ENCODE measurements around the gene SGK2. TPM values are rescaled to one million over a fixed set of nuclear protein-coding genes. Genes with fewer than 3 reads are reported as not detected.

SGK2 gene
- total and polyA plus RNA-seq, 2 experiments from 2014 or later = not detected

DNA sequence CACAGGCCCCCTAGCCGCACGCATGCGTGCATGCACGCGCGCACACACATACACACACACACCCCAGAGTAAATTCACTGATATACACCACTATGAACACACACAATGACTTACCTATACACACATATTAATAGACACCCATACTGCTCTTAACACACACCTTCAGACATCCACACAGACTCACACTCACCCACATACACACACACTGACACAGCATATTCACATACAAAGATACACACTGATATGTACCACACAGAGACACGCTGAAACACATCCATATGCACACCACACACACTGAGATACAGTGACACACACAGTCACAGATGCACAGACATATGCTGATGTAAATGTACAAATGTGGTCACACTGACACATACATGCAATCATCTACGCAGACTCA lies 5.6 kb downstream of the SGK2 start:
- H3K27me3 ChIP-seq (replicated peaks; ENCODE audit: insufficient read depth) = no peaks in the 10 kb centered on the region
- 95 to 96% methylated on average over 8 of the region's 8 CpGs for WGBS, 2 experiments (ENCODE audit: low coverage in 1 of 2, low lambda C conversion rate in 2 of 2, missing lambda C conversion rate in 2 of 2)
- in situ Hi-C loops (cut with MboI) = no loop called here
- no peaks in the 10 kb centered on the region for H3K9me2 ChIP-seq (ENCODE audit: insufficient read depth)
- no peak overlapping the region for H3K9ac ChIP-seq
- no peaks in the 10 kb centered on the region for H3F3A ChIP-seq (ENCODE audit: insufficient read depth)
- DNase-seq = no peak
- H3K4me1 ChIP-seq (ENCODE audit: insufficient read depth) = no peaks in the 10 kb centered on the region
- H4K20me1 ChIP-seq (ENCODE audit: insufficient read depth) = no peaks in the 10 kb centered on the region
- no peak overlapping the region for H3K4me3 ChIP-seq
- no peak overlapping the region for H3K4me2 ChIP-seq (ENCODE audit: unreplicated experiment)
- no peaks in the 10 kb centered on the region for H3K9me3 ChIP-seq (ENCODE audit: low read depth)
- no peak overlapping the region for H3K27ac ChIP-seq
- TF ChIP-seq EZH2 (IDR thresholded peaks at IDR 0.05; ENCODE audit: insufficient read depth, poor library complexity, severe bottlenecking) (no peak), EZH2phosphoT487 (IDR thresholded peaks at IDR 0.05; ENCODE audit: insufficient read depth, low read depth) (no peak)
- no peaks in the 10 kb centered on the region for H3K36me3 ChIP-seq (ENCODE audit: low read depth)
- H2AFZ ChIP-seq = no peak overlapping the region
- H3K79me2 ChIP-seq (ENCODE audit: insufficient read depth) = no peaks in the 10 kb centered on the region

DNA sequence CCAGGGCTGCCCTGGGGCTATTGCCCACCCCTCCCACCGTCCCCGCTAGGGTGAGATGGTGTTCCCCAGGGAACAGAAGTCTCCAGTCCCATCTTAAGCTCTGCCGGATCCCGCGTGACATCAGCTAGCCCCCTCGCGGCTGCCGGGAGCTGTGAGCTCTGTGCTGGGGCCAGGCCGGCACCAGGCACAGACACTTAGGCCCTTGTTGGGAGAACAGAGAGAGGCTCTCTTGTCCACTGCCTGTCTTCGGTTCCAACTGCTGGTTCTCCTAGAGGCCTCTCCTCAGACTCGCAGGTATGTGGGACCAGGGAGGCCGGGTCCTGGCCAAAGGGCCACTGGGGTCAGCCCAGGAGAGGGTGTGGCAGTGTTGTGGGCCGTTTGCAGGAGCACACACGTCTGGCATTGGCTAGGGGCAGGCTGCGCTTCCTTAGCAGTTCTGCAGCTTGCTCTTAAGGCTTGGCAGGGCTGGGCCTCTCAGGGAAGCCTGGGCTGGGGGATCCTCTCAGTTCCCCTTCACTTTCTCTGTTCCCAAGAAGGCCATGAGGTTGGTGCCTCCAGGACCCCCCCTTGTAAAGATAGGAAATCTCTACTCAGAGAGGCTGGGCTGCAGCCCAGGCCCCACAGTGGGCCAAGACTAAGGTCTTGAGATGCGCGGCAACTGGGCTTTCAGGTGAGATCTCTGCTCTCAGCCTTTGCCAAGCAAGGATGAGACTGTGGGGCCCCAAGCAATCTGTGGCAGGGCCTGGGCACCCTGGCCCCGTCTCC lies 6.3 kb downstream of the SGK2 start:
- Histone ChIP-seq H3K9me2 (ENCODE audit: insufficient read depth) (no peaks in the 10 kb centered on the region), H2AFZ (no peak overlapping the region), H3K4me3 (no peak overlapping the region), H3K27me3 (replicated peaks; ENCODE audit: insufficient read depth) (no peaks in the 10 kb centered on the region), H3K4me1 (ENCODE audit: insufficient read depth) (no peaks in the 10 kb centered on the region), H3K79me2 (ENCODE audit: insufficient read depth) (no peaks in the 10 kb centered on the region), H3K4me2 (ENCODE audit: unreplicated experiment) (no peak overlapping the region), H4K20me1 (ENCODE audit: insufficient read depth) (no peaks in the 10 kb centered on the region), H3F3A (ENCODE audit: insufficient read depth) (no peaks in the 10 kb centered on the region), H3K9ac (no peak overlapping the region), H3K9me3 (ENCODE audit: low read depth) (no peaks in the 10 kb centered on the region), H3K27ac (no peak overlapping the region), H3K36me3 (ENCODE audit: low read depth) (no peaks in the 10 kb centered on the region)
- TF ChIP-seq EZH2 (IDR thresholded peaks at IDR 0.05; ENCODE audit: insufficient read depth, poor library complexity, severe bottlenecking) (no peak), EZH2phosphoT487 (IDR thresholded peaks at IDR 0.05; ENCODE audit: insufficient read depth, low read depth) (no peak)
- in situ Hi-C loops (cut with MboI) = no loop called here
- DNase-seq = no peak
- 70 to 72% methylated on average over 16 to 18 of the region's 18 CpGs for WGBS, 2 experiments (ENCODE audit: low coverage in 1 of 2, low lambda C conversion rate in 2 of 2, missing lambda C conversion rate in 2 of 2)

DNA sequence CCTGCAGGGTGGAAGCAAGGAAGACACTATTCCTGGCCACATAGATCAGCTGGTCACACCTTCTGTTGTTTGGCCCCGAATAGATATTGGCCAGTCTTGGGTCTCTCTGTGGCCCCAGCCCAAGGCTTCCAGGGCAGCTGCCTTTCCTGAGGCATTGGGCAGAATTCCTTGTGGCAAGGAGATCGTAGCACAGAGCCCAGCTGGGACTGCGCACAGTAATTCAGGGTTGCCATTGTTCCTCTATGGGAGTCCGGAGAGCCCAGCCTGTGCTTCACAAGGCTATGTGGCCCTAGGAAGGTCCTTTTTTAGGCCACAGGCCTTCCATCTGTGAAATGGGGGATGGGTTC lies 6.9 kb downstream of the SGK2 start:
- Histone ChIP-seq H3K4me3 (no peak overlapping the region), H3F3A (ENCODE audit: insufficient read depth) (no peaks in the 10 kb centered on the region), H3K36me3 (ENCODE audit: low read depth) (no peaks in the 10 kb centered on the region), H3K9ac (no peak overlapping the region), H3K79me2 (ENCODE audit: insufficient read depth) (no peaks in the 10 kb centered on the region), H3K4me1 (ENCODE audit: insufficient read depth) (no peaks in the 10 kb centered on the region), H3K9me2 (ENCODE audit: insufficient read depth) (no peaks in the 10 kb centered on the region), H3K9me3 (ENCODE audit: low read depth) (no peaks in the 10 kb centered on the region), H2AFZ (no peak overlapping the region), H3K27me3 (replicated peaks; ENCODE audit: insufficient read depth) (no peaks in the 10 kb centered on the region), H3K27ac (no peak overlapping the region), H3K4me2 (ENCODE audit: unreplicated experiment) (no peak overlapping the region), H4K20me1 (ENCODE audit: insufficient read depth) (no peaks in the 10 kb centered on the region)
- in situ Hi-C loops (cut with MboI) = no loop called here
- DNase-seq = no peak
- TF ChIP-seq EZH2 (IDR thresholded peaks at IDR 0.05; ENCODE audit: insufficient read depth, poor library complexity, severe bottlenecking) (no peak), EZH2phosphoT487 (IDR thresholded peaks at IDR 0.05; ENCODE audit: insufficient read depth, low read depth) (no peak)
- 66% methylated on average over 4 of the region's 4 CpGs for WGBS, 2 experiments (ENCODE audit: low coverage in 1 of 2, low lambda C conversion rate in 2 of 2, missing lambda C conversion rate in 2 of 2)

DNA sequence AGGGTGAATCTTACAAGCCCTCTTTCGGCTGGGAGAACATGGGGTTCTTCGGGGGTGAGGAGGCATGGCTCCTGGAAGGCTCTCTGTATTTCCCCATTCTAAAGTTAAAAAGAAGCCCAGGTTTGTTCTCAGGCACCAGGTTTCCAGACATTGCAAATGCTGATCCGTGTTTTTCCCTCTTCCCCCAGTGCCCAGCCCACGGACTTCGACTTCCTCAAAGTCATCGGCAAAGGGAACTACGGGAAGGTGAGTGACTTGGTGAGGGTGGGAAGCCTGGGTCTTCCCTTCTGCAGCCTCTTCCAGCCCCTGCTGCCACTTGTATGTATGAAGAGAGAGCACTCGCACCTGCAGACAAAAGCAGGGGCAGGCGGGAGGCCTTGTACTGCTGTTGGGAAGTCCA lies 8.7 kb downstream of the SGK2 start:
- no peaks in the 10 kb centered on the region for H3K79me2 ChIP-seq (ENCODE audit: insufficient read depth)

More for the DNA sequence above, 8.7 kb downstream of the SGK2 start:
- in situ Hi-C loops (cut with MboI) = no loop called here
- 75 to 82% methylated on average over 9 of the region's 9 CpGs for WGBS, 2 experiments (ENCODE audit: low coverage in 1 of 2, low lambda C conversion rate in 2 of 2, missing lambda C conversion rate in 2 of 2)
- Histone ChIP-seq H3K27ac (no peak overlapping the region), H3K36me3 (ENCODE audit: low read depth) (no peaks in the 10 kb centered on the region), H3K4me2 (ENCODE audit: unreplicated experiment) (no peak overlapping the region), H3K9me3 (ENCODE audit: low read depth) (no peaks in the 10 kb centered on the region), H3K9ac (no peak overlapping the region), H3K4me3 (no peak overlapping the region), H3K9me2 (ENCODE audit: insufficient read depth) (no peaks in the 10 kb centered on the region), H3K27me3 (replicated peaks; ENCODE audit: insufficient read depth) (no peaks in the 10 kb centered on the region), H3K4me1 (ENCODE audit: insufficient read depth) (no peaks in the 10 kb centered on the region), H4K20me1 (ENCODE audit: insufficient read depth) (no peaks in the 10 kb centered on the region), H2AFZ (no peak overlapping the region), H3F3A (ENCODE audit: insufficient read depth) (no peaks in the 10 kb centered on the region)
- TF ChIP-seq EZH2phosphoT487 (IDR thresholded peaks at IDR 0.05; ENCODE audit: insufficient read depth, low read depth) = no peak
- no peak for TF ChIP-seq EZH2 (IDR thresholded peaks at IDR 0.05; ENCODE audit: insufficient read depth, poor library complexity, severe bottlenecking)
- DNase-seq = no peak

Measured in GM23248 (cell line).